KMS-11 (cell line): Measurements from ENCODE around the gene TREM2.

Experiments used
- H2AFZ ChIP-seq: fragments of 200-600 bp; sonication (generic); 2 replicates; pipeline ENCODE4 v1.6.1; 2016; ENCODE audit warnings: antibody characterized with exemption, mixed run types, low read depth
- H3K27ac ChIP-seq: fragments of 200-600 bp; sonication (generic); 2 replicates; pipeline ENCODE4 v1.6.1; 2016; ENCODE audit warnings: mild to moderate bottlenecking, mixed run types
- H3K27me3 ChIP-seq: fragments of 200-600 bp; sonication (generic); 2 replicates; pipeline ENCODE4 v1.6.1; 2017; ENCODE audit warnings: mild to moderate bottlenecking, low read depth, mixed run types, moderate library complexity; ENCODE audit not compliant: insufficient read depth
- H3K36me3 ChIP-seq: fragments of 200-600 bp; sonication (generic); 2 replicates; pipeline ENCODE4 v1.6.1; 2017; ENCODE audit warnings: mild to moderate bottlenecking, mixed run types; ENCODE audit not compliant: insufficient read depth
- H3K4me1 ChIP-seq: fragments of 200-600 bp; sonication (generic); 2 replicates; pipeline ENCODE4 v1.6.1; 2016; ENCODE audit warnings: mild to moderate bottlenecking, low read depth, mixed run types; ENCODE audit not compliant: poor library complexity, severe bottlenecking
- H3K4me2 ChIP-seq: fragments of 200-600 bp; sonication (generic); 2 replicates; pipeline ENCODE4 v1.7.0; 2016; ENCODE audit warnings: mild to moderate bottlenecking, mixed run types
- H3K4me3 ChIP-seq: fragments of 200-600 bp; sonication (generic); IDR thresholded peaks from 2 replicates; pipeline ENCODE4 v1.6.1; 2017; ENCODE audit warnings: low read depth, low read length, mixed read lengths; ENCODE audit not compliant: insufficient read depth
- H3K79me2 ChIP-seq: fragments of 200-600 bp; sonication (generic); 2 replicates; pipeline ENCODE4 v1.6.1; 2016; ENCODE audit warnings: low read depth, mixed run types; ENCODE audit not compliant: insufficient read depth
- H3K9ac ChIP-seq: fragments of 200-600 bp; sonication (generic); 2 replicates; pipeline ENCODE4 v1.6.1; 2016; ENCODE audit warnings: mild to moderate bottlenecking, mixed run types
- H4K20me1 ChIP-seq: fragments of 200-600 bp; sonication (generic); 2 replicates; pipeline ENCODE4 v1.6.1; 2016; ENCODE audit warnings: mild to moderate bottlenecking, mixed run types; ENCODE audit not compliant: insufficient read depth
- TF ChIP-seq, protein P1 (sequence below): fragments of 200-600 bp; sonication (generic); conservative IDR thresholded peaks from 2 replicates; pipeline ENCODE4 v1.6.1; 2017; ENCODE audit warnings: low read depth, mild to moderate bottlenecking, antibody characterized with exemption, low read length, moderate library complexity, mixed read lengths

Gene TREM2

GRCh38 chr6:41179163-41179562, 16.2 kb upstream of the TREM2 start:
- Histone ChIP-seq H3K27me3 (no peaks in the 10 kb centered on the region), H3K9ac (no peak overlapping the region), H4K20me1 (no peaks in the 10 kb centered on the region), H2AFZ (no peak overlapping the region), H3K4me2 (no peak overlapping the region), H3K27ac (no peak overlapping the region), H3K4me1 (no peaks in the 10 kb centered on the region), H3K4me3 (no peak overlapping the region), H3K36me3 (no peaks in the 10 kb centered on the region), H3K79me2 (no peaks in the 10 kb centered on the region)
- TF ChIP-seq, protein P1, sequence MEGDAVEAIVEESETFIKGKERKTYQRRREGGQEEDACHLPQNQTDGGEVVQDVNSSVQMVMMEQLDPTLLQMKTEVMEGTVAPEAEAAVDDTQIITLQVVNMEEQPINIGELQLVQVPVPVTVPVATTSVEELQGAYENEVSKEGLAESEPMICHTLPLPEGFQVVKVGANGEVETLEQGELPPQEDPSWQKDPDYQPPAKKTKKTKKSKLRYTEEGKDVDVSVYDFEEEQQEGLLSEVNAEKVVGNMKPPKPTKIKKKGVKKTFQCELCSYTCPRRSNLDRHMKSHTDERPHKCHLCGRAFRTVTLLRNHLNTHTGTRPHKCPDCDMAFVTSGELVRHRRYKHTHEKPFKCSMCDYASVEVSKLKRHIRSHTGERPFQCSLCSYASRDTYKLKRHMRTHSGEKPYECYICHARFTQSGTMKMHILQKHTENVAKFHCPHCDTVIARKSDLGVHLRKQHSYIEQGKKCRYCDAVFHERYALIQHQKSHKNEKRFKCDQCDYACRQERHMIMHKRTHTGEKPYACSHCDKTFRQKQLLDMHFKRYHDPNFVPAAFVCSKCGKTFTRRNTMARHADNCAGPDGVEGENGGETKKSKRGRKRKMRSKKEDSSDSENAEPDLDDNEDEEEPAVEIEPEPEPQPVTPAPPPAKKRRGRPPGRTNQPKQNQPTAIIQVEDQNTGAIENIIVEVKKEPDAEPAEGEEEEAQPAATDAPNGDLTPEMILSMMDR = no peak

DNA sequence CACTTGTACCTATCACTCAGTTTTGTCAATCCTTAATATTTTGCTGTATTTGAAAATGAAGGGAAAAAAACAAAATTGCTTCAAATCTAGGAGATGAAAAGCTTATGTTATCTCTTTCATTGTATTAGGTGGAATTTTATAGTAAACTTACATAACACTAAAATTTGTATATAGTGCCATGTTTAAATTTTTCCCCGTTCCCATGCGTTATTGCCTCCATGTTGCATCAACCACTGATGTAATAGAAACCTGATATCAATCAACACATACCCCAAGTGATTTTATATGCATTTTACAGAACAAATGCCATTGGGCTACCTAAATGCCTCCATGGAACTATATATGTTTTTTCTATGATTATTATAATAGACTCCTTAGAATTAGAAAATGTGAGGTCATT, 14.8 kb upstream of the TREM2 start:
- H3K4me2 ChIP-seq = no peak overlapping the region
- TF ChIP-seq, protein P1 = no peak
- no peaks in the 10 kb centered on the region for H3K36me3 ChIP-seq
- H4K20me1 ChIP-seq = no peaks in the 10 kb centered on the region
- no peak overlapping the region for H2AFZ ChIP-seq
- H3K79me2 ChIP-seq = no peaks in the 10 kb centered on the region
- H3K4me3 ChIP-seq = no peak overlapping the region
- no peaks in the 10 kb centered on the region for H3K27me3 ChIP-seq
- H3K27ac ChIP-seq = no peak overlapping the region
- no peaks in the 10 kb centered on the region for H3K4me1 ChIP-seq
- no peak overlapping the region for H3K9ac ChIP-seq

- no peaks in the 10 kb centered on the region for H3K4me1 ChIP-seq
- H3K27ac ChIP-seq = no peak overlapping the region
- H2AFZ ChIP-seq = no peak overlapping the region
- no peak overlapping the region for H3K9ac ChIP-seq
- no peaks in the 10 kb centered on the region for H3K79me2 ChIP-seq
- no peak overlapping the region for H3K4me2 ChIP-seq
- H4K20me1 ChIP-seq = no peaks in the 10 kb centered on the region
- TF ChIP-seq, protein P1 = no peak
- H3K4me3 ChIP-seq = no peak overlapping the region
- no peaks in the 10 kb centered on the region for H3K36me3 ChIP-seq
- H3K27me3 ChIP-seq = no peaks in the 10 kb centered on the region
Measured at GRCh38 chr6:41177287-41177686, 14.4 kb upstream of the TREM2 start.

GRCh38 chr6:41176189-41176588, 13.3 kb upstream of the TREM2 start:
- no peaks in the 10 kb centered on the region for H3K36me3 ChIP-seq

More at GRCh38 chr6:41176189-41176588, 13.3 kb upstream of the TREM2 start:
- Histone ChIP-seq H4K20me1 (no peaks in the 10 kb centered on the region), H3K9ac (no peak overlapping the region), H3K27me3 (no peaks in the 10 kb centered on the region), H3K4me1 (no peaks in the 10 kb centered on the region), H3K79me2 (no peaks in the 10 kb centered on the region), H2AFZ (no peak overlapping the region), H3K4me3 (no peak overlapping the region), H3K27ac (no peak overlapping the region), H3K4me2 (no peak overlapping the region)
- TF ChIP-seq, protein P1 = no peak
